Measurements from ENCODE around the gene HDAC8. TPM values are rescaled to one million over a fixed set of nuclear protein-coding genes. Genes with fewer than 3 reads are reported as not detected.

The HDAC8 gene
- total RNA-seq, 1 donor from 2014 or later: 21.4 TPM

- Histone ChIP-seq H3K27me3 (ENCODE audit: control insufficient read depth in 3 of 3, insufficient read depth in 3 of 3, low read length in 3 of 3) (peaks cover 0 to 13% (median 0%) of the 10 kb centered on the region in 3 donors), H3K4me3 (ENCODE audit: low read length in 3 of 3) (no peak overlapping the region), H3K9ac (ENCODE audit: low read depth in 1 of 3, low read length in 3 of 3) (no peak overlapping the region), H3K36me3 (ENCODE audit: control insufficient read depth in 3 of 3, insufficient read depth in 3 of 3, low read length in 3 of 3) (no peaks in the 10 kb centered on the region), H3K27ac (ENCODE audit: low read depth, low read length) (no peak overlapping the region), H3K4me1 (ENCODE audit: control insufficient read depth in 3 of 3, insufficient read depth in 3 of 3, low read length in 3 of 3) (no peaks in the 10 kb centered on the region), H3K9me3 (ENCODE audit: control insufficient read depth in 3 of 3, low read length in 3 of 3) (no peaks in the 10 kb centered on the region)
These were observed 256.1 kb downstream of the HDAC8 start for GRCh38 chrX:72316408-72317110.

- H3K27me3 ChIP-seq (ENCODE audit: control insufficient read depth in 3 of 3, insufficient read depth in 3 of 3, low read length in 3 of 3): peaks cover 0 to 14% (median under 1%) of the 10 kb centered on the region in 3 donors
- no peaks in the 10 kb centered on the region for H3K4me1 ChIP-seq (ENCODE audit: control insufficient read depth in 3 of 3, insufficient read depth in 3 of 3, low read length in 3 of 3)
- no peak overlapping the region for H3K4me3 ChIP-seq (ENCODE audit: low read length in 3 of 3)
- no peaks in the 10 kb centered on the region for H3K36me3 ChIP-seq (ENCODE audit: control insufficient read depth in 3 of 3, insufficient read depth in 3 of 3, low read length in 3 of 3)
- H3K27ac ChIP-seq (ENCODE audit: low read depth, low read length): no peak overlapping the region
- no peaks in the 10 kb centered on the region for H3K9me3 ChIP-seq (ENCODE audit: control insufficient read depth in 3 of 3, low read length in 3 of 3)
- no peak overlapping the region for H3K9ac ChIP-seq (ENCODE audit: low read depth in 1 of 3, low read length in 3 of 3)
These were observed 257.8 kb downstream of the HDAC8 start for GRCh38 chrX:72314881-72315280.

GRCh38 chrX:72313707-72314641 is 258.7 kb downstream of the HDAC8 start:
- H3K9me3 ChIP-seq (ENCODE audit: control insufficient read depth in 3 of 3, low read length in 3 of 3): no peaks in the 10 kb centered on the region
- H3K27me3 ChIP-seq (ENCODE audit: control insufficient read depth in 3 of 3, insufficient read depth in 3 of 3, low read length in 3 of 3): peaks cover 0 to 23% (median 5%) of the 10 kb centered on the region in 3 donors
- no peak overlapping the region for H3K9ac ChIP-seq (ENCODE audit: low read depth in 1 of 3, low read length in 3 of 3)
- no peak overlapping the region for H3K4me3 ChIP-seq (ENCODE audit: low read length in 3 of 3)
- no peak overlapping the region for H3K27ac ChIP-seq (ENCODE audit: low read depth, low read length)
- H3K4me1 ChIP-seq (ENCODE audit: control insufficient read depth in 3 of 3, insufficient read depth in 3 of 3, low read length in 3 of 3): peaks cover 3 to 6% (median 5%) of the 10 kb centered on the region in 3 donors
- H3K36me3 ChIP-seq (ENCODE audit: control insufficient read depth in 3 of 3, insufficient read depth in 3 of 3, low read length in 3 of 3): no peaks in the 10 kb centered on the region

- no peaks in the 10 kb centered on the region for H3K36me3 ChIP-seq (ENCODE audit: control insufficient read depth in 3 of 3, insufficient read depth in 3 of 3, low read length in 3 of 3)
- H3K9me3 ChIP-seq (ENCODE audit: control insufficient read depth in 3 of 3, low read length in 3 of 3): no peaks in the 10 kb centered on the region
- no peak overlapping the region for H3K9ac ChIP-seq (ENCODE audit: low read depth in 1 of 3, low read length in 3 of 3)
- peaks cover 0 to 34% (median 14%) of the 10 kb centered on the region in 3 donors for H3K27me3 ChIP-seq (ENCODE audit: control insufficient read depth in 3 of 3, insufficient read depth in 3 of 3, low read length in 3 of 3)
- peaks cover 10 to 13% (median 12%) of the 10 kb centered on the region in 3 donors for H3K4me1 ChIP-seq (ENCODE audit: control insufficient read depth in 3 of 3, insufficient read depth in 3 of 3, low read length in 3 of 3)
- no peak overlapping the region for H3K27ac ChIP-seq (ENCODE audit: low read depth, low read length)
- no peak overlapping the region for H3K4me3 ChIP-seq (ENCODE audit: low read length in 3 of 3)
These were observed 260.2 kb downstream of the HDAC8 start for GRCh38 chrX:72312311-72312940.

- Histone ChIP-seq H3K27ac (ENCODE audit: low read depth, low read length) (no peak overlapping the region), H3K4me1 (ENCODE audit: control insufficient read depth in 3 of 3, insufficient read depth in 3 of 3, low read length in 3 of 3) (peaks cover 13 to 28% (median 14%) of the 10 kb centered on the region in 3 donors), H3K4me3 (ENCODE audit: low read length in 3 of 3) (peak overlapping the region; percentile 50 to 54 (median 54)), H3K36me3 (ENCODE audit: control insufficient read depth in 3 of 3, insufficient read depth in 3 of 3, low read length in 3 of 3) (no peaks in the 10 kb centered on the region), H3K9ac (ENCODE audit: low read depth in 1 of 3, low read length in 3 of 3) (no peak overlapping the region), H3K9me3 (ENCODE audit: control insufficient read depth in 3 of 3, low read length in 3 of 3) (no peaks in the 10 kb centered on the region), H3K27me3 (ENCODE audit: control insufficient read depth in 3 of 3, insufficient read depth in 3 of 3, low read length in 3 of 3) (peaks cover 4 to 50% (median 27%) of the 10 kb centered on the region in 3 donors)
These were observed 263.2 kb downstream of the HDAC8 start for GRCh38 chrX:72309297-72310071.

- H3K27me3 ChIP-seq (ENCODE audit: control insufficient read depth in 3 of 3, insufficient read depth in 3 of 3, low read length in 3 of 3): peaks cover 4 to 47% (median 28%) of the 10 kb centered on the region in 3 donors
- no peak overlapping the region for H3K9ac ChIP-seq (ENCODE audit: low read depth in 1 of 3, low read length in 3 of 3)
- peaks cover 13 to 28% (median 14%) of the 10 kb centered on the region in 3 donors for H3K4me1 ChIP-seq (ENCODE audit: control insufficient read depth in 3 of 3, insufficient read depth in 3 of 3, low read length in 3 of 3)
- H3K9me3 ChIP-seq (ENCODE audit: control insufficient read depth in 3 of 3, low read length in 3 of 3): no peaks in the 10 kb centered on the region
- no peaks in the 10 kb centered on the region for H3K36me3 ChIP-seq (ENCODE audit: control insufficient read depth in 3 of 3, insufficient read depth in 3 of 3, low read length in 3 of 3)
- peak overlapping the region; percentile 50 to 54 (median 54) for H3K4me3 ChIP-seq (ENCODE audit: low read length in 3 of 3)
- no peak overlapping the region for H3K27ac ChIP-seq (ENCODE audit: low read depth, low read length)
These were observed 263.9 kb downstream of the HDAC8 start for GRCh38 chrX:72308566-72309296.

- no peak overlapping the region for H3K9ac ChIP-seq (ENCODE audit: low read depth in 1 of 3, low read length in 3 of 3)
- H3K36me3 ChIP-seq (ENCODE audit: control insufficient read depth in 3 of 3, insufficient read depth in 3 of 3, low read length in 3 of 3): no peaks in the 10 kb centered on the region
- H3K27ac ChIP-seq (ENCODE audit: low read depth, low read length): no peak overlapping the region
- H3K9me3 ChIP-seq (ENCODE audit: control insufficient read depth in 3 of 3, low read length in 3 of 3): no peaks in the 10 kb centered on the region
- H3K27me3 ChIP-seq (ENCODE audit: control insufficient read depth in 3 of 3, insufficient read depth in 3 of 3, low read length in 3 of 3): peaks cover 7 to 51% (median 28%) of the 10 kb centered on the region in 3 donors
- peak overlapping the region in 2 of 3 donors; percentile 26 to 50 for H3K4me3 ChIP-seq (ENCODE audit: low read length in 3 of 3)
- peaks cover 13 to 28% (median 14%) of the 10 kb centered on the region in 3 donors for H3K4me1 ChIP-seq (ENCODE audit: control insufficient read depth in 3 of 3, insufficient read depth in 3 of 3, low read length in 3 of 3)
These were observed 264.5 kb downstream of the HDAC8 start for GRCh38 chrX:72308209-72308565.

DNA sequence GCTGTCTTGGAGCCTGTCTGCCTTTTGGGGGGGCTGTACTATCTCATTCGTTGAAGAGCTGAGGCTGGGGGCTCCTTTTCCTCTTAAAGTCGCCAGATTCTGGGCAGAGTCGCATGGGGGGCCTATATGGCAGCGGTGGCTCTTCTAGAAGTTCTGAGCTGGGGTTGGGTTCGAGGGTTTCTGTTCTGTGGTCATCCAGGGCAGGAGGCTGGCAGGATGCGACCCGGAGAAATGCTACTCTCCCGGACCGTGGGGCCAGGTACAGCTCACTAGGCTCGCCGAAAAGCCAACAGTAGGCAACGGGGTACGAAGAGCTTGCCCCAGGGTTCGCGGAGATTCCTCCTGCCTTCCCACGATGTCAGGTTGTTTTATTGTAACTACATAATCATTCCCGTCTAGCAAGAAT is 265.0 kb downstream of the HDAC8 start:
- H3K27me3 ChIP-seq (ENCODE audit: control insufficient read depth in 3 of 3, insufficient read depth in 3 of 3, low read length in 3 of 3): peaks cover 12 to 54% (median 28%) of the 10 kb centered on the region in 3 donors

More for the DNA sequence above, 265.0 kb downstream of the HDAC8 start:
- H3K9ac ChIP-seq (ENCODE audit: low read depth in 1 of 3, low read length in 3 of 3): peak overlapping the region in 1 of 3 donors; percentile 32
- H3K4me3 ChIP-seq (ENCODE audit: low read length in 3 of 3): peak overlapping the region; percentile 41 to 63 (median 49)
- peaks cover 13 to 28% (median 14%) of the 10 kb centered on the region in 3 donors for H3K4me1 ChIP-seq (ENCODE audit: control insufficient read depth in 3 of 3, insufficient read depth in 3 of 3, low read length in 3 of 3)
- H3K36me3 ChIP-seq (ENCODE audit: control insufficient read depth in 3 of 3, insufficient read depth in 3 of 3, low read length in 3 of 3): no peaks in the 10 kb centered on the region
- no peaks in the 10 kb centered on the region for H3K9me3 ChIP-seq (ENCODE audit: control insufficient read depth in 3 of 3, low read length in 3 of 3)
- no peak overlapping the region for H3K27ac ChIP-seq (ENCODE audit: low read depth, low read length)
